T-helper 2 cell (primary cell): ENCODE results near the gene EXOC6B.

Source experiments
- DNase-seq, 5 experiments: peaks; one replicate each; pipeline versions ENCODE4 v3.0.0 to v3.0.0-alpha.2; 2012 to 2022

EXOC6B gene

GRCh38 chr2:72828840-72829507 is 3.1 kb upstream of the EXOC6B start:
- peak in 1 of 5 experiments; percentile 77 for DNase-seq

- DNase-seq = peak in 1 of 5 experiments; percentile 29
Measured at GRCh38 chr2:72827966-72828646, 2.3 kb upstream of the EXOC6B start.

GRCh38 chr2:72827487-72827886 is 1.7 kb upstream of the EXOC6B start:
- DNase-seq = no peak

GRCh38 chr2:72826156-72826477 is 284 bp upstream of the EXOC6B start:
- no peak for DNase-seq

- DNase-seq = peak in 1 of 5 experiments; percentile 36
Measured at GRCh38 chr2:72824224-72824842, 1.5 kb downstream of the EXOC6B start.

- no peak for DNase-seq
Measured at GRCh38 chr2:72822794-72823193, 3.0 kb downstream of the EXOC6B start.

- no peak for DNase-seq
Measured at GRCh38 chr2:72821983-72822382, 3.9 kb downstream of the EXOC6B start.

GRCh38 chr2:72821118-72821517 is 4.7 kb downstream of the EXOC6B start:
- no peak for DNase-seq

- DNase-seq = no peak
Measured at GRCh38 chr2:72819501-72819900, 6.3 kb downstream of the EXOC6B start.

- DNase-seq = no peak
Measured at GRCh38 chr2:72815655-72816278, 10.1 kb downstream of the EXOC6B start.

GRCh38 chr2:72813841-72814240 is 12.0 kb downstream of the EXOC6B start:
- DNase-seq = no peak

GRCh38 chr2:72810165-72810564 is 15.7 kb downstream of the EXOC6B start:
- DNase-seq = no peak

GRCh38 chr2:72809095-72809494 is 16.7 kb downstream of the EXOC6B start:
- no peak for DNase-seq

GRCh38 chr2:72806280-72806945 is 19.4 kb downstream of the EXOC6B start:
- no peak for DNase-seq

GRCh38 chr2:72803626-72804320 is 22.1 kb downstream of the EXOC6B start:
- no peak for DNase-seq

- no peak for DNase-seq
Measured at GRCh38 chr2:72803151-72803550, 22.7 kb downstream of the EXOC6B start.

GRCh38 chr2:72800492-72800891 is 25.3 kb downstream of the EXOC6B start:
- no peak for DNase-seq

GRCh38 chr2:72797740-72798139 is 28.1 kb downstream of the EXOC6B start:
- no peak for DNase-seq

- DNase-seq = no peak
Measured at GRCh38 chr2:72796766-72797165, 29.1 kb downstream of the EXOC6B start.

GRCh38 chr2:72794572-72794971 is 31.3 kb downstream of the EXOC6B start:
- DNase-seq = no peak

GRCh38 chr2:72793798-72794440 is 31.9 kb downstream of the EXOC6B start:
- DNase-seq = peak in 1 of 5 experiments; percentile 78

GRCh38 chr2:72789241-72789640 is 36.6 kb downstream of the EXOC6B start:
- no peak for DNase-seq
